Breast epithelium (tissue), 4 donors: Measurements from ENCODE around the gene CNOT6L. TPM values are rescaled to one million over a fixed set of nuclear protein-coding genes. Genes with fewer than 3 reads are reported as not detected.

ENCODE experiments used
- DNase-seq, 2 donors: peaks; one replicate each; pipeline ENCODE4 v3.0.0-alpha.2; 2019; ENCODE audit warnings: low spot score in 2 of 2
- H3K27ac ChIP-seq, 2 donors: fragments of 200-600 bp; sonication (generic) in 1 of 2; one replicate each; pipeline ENCODE4 v1.5.1; 2016 to 2019; ENCODE audit warnings: mild to moderate bottlenecking in 1 of 2
- H3K27me3 ChIP-seq, 2 donors: fragments of 200-600 bp; sonication (generic) in 1 of 2; one replicate each; pipeline versions ENCODE4 v1.5.1 to v1.6.0; 2017 to 2019; ENCODE audit warnings: control low read depth in 1 of 2, mild to moderate bottlenecking in 1 of 2
- H3K36me3 ChIP-seq: fragments of 200-600 bp; one replicate; pipeline ENCODE4 v1.5.1; 2019
- H3K4me1 ChIP-seq, 2 donors: fragments of 200-600 bp; sonication (generic); one replicate each; pipeline ENCODE4 v1.5.1; 2016 to 2019; ENCODE audit warnings: control low read depth in 1 of 2
- H3K4me3 ChIP-seq, 3 donors: fragments of 200-600 bp; sonication (generic); 1 replicate in 2 of 3; 2 replicates in 1 of 3; pipeline ENCODE4 v1.5.1; 2016 to 2019; ENCODE audit warnings: mild to moderate bottlenecking in 3 of 3, moderate library complexity in 2 of 3
- H3K9me3 ChIP-seq, 2 donors: fragments of 200-600 bp; sonication (generic) in 1 of 2; one replicate each; pipeline ENCODE4 v1.5.1; 2016 to 2019; ENCODE audit warnings: control low read depth in 1 of 2
- CTCF ChIP-seq, 3 donors: fragments of 450-650 bp; IDR thresholded peaks; one replicate each; pipeline ENCODE4 v1.5.1; 2016 to 2017; ENCODE audit warnings: antibody characterized with exemption in 3 of 3, mild to moderate bottlenecking in 3 of 3, moderate library complexity in 3 of 3
- POLR2A ChIP-seq: fragments of 450-650 bp; IDR thresholded peaks from one replicate; pipeline ENCODE4 v1.6.1; 2016; ENCODE audit warnings: antibody characterized with exemption, mild to moderate bottlenecking, moderate library complexity
- POLR2AphosphoS5 ChIP-seq, 3 donors: sonication (generic); formaldehyde crosslinking; IDR thresholded peaks; one replicate each; pipeline ENCODE4 v1.6.1; 2017; ENCODE audit warnings: antibody characterized with exemption in 3 of 3
- intact Hi-C: fragments of 100-400 bp; cut with DNase I; formaldehyde crosslinking; loops from one replicate; pipeline ENCODE4 v1.15.1; 2023; ENCODE audit warnings: low total_unique reads
- total RNA-seq, 3 donors: library from RNA; depleted of rRNA; stranded (reverse); fragments of >200 nt; gene quantifications; one replicate each; pipeline ENCODE4 v1.1.0, GENCODE V29; 2016

Gene CNOT6L
- total RNA-seq, 3 donors from 2014 or later, result 22.4 to 53.1 (median 39.0) TPM

DNA sequence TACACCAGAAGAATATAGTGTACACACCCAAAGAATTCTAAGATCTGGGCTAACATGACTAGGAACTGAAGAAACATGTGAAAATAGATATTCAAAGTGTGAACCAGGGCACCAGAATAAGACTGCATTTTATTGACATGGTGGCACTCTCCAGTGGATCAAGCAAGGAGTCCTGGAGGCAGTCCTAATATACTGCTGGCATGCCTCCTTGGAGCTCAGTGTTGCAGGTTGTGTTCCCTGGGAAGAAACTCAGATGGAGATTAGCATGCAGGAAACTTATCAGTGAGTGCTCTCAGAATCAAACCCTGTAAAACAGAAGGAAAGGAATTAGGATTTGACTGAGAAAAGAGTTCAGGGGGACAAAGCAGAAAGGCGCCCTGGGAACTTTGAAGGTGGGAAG is 108.5 kb downstream of the CNOT6L start:
- intact Hi-C loops, result no loop called here
- Histone ChIP-seq H3K27ac (no peak overlapping the region), H3K9me3 (no peaks in the 10 kb centered on the region), H3K4me3 (no peak overlapping the region), H3K4me1 (no peaks in the 10 kb centered on the region), H3K36me3 (no peaks in the 10 kb centered on the region), H3K27me3 (no peaks in the 10 kb centered on the region)
- no peak for DNase-seq
- TF ChIP-seq CTCF (IDR thresholded peaks at IDR 0.05), result no peak
- TF ChIP-seq POLR2AphosphoS5 (IDR thresholded peaks at IDR 0.05), result no peak
- TF ChIP-seq POLR2A, result no peak

- Histone ChIP-seq H3K4me1 (no peaks in the 10 kb centered on the region), H3K36me3 (no peaks in the 10 kb centered on the region), H3K9me3 (no peaks in the 10 kb centered on the region), H3K27me3 (no peaks in the 10 kb centered on the region), H3K27ac (no peak overlapping the region), H3K4me3 (no peak overlapping the region)
- no peak for DNase-seq
- intact Hi-C loops, result no loop called here
- no peak for TF ChIP-seq POLR2AphosphoS5 (IDR thresholded peaks at IDR 0.05)
- no peak for TF ChIP-seq CTCF (IDR thresholded peaks at IDR 0.05)
- no peak for TF ChIP-seq POLR2A
These were observed 109.1 kb downstream of the CNOT6L start for GRCh38 chr4:77710059-77710458.

DNA sequence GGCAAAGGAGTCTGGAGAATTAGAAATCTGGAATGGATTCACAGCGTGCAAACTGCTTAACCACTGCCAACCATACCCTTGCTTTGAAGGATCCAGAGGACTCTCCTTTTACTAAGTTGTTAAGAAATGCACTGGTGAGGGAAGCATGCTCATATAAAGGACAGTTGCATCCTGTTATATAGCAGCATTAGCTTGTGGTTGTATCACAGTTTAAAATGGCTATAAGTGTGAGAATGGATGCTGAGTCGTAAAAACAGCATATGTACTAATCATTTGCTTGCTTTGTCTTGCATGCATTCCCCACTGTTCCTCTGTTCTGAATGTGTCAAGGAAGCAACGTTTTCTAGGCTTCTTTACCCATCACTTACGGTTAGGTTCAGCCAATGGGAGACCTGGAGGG is 112.5 kb downstream of the CNOT6L start:
- intact Hi-C loops, result no loop called here

DNA sequence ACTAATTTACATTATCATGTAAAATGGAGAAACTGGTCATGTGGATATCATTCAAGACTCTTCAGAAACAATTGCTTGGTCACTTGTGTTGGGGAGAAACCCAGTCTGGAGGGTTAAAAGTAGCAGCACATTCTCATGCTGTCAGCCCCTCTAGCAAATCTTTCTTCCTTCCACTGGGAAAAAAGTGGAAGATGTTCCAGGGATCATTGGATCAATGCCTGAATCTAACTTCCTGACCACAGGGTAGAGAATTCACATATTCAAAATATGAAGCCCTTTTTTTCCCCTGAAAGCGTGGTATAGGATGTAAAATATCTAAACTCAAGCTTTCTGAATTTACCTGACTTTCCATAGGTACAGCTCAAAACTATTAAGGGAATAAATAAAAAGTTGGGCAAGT is 115.5 kb downstream of the CNOT6L start:
- DNase-seq, result no peak
- no peaks in the 10 kb centered on the region for H3K27me3 ChIP-seq

More for the DNA sequence above, 112.5 kb downstream of the CNOT6L start:
- Histone ChIP-seq H3K36me3 (no peaks in the 10 kb centered on the region), H3K4me1 (no peaks in the 10 kb centered on the region), H3K4me3 (no peak overlapping the region), H3K9me3 (no peaks in the 10 kb centered on the region), H3K27me3 (no peaks in the 10 kb centered on the region), H3K27ac (no peak overlapping the region)
- TF ChIP-seq CTCF (IDR thresholded peaks at IDR 0.05), result no peak
- TF ChIP-seq POLR2A, result no peak
- no peak for TF ChIP-seq POLR2AphosphoS5 (IDR thresholded peaks at IDR 0.05)
- no peak for DNase-seq

DNA sequence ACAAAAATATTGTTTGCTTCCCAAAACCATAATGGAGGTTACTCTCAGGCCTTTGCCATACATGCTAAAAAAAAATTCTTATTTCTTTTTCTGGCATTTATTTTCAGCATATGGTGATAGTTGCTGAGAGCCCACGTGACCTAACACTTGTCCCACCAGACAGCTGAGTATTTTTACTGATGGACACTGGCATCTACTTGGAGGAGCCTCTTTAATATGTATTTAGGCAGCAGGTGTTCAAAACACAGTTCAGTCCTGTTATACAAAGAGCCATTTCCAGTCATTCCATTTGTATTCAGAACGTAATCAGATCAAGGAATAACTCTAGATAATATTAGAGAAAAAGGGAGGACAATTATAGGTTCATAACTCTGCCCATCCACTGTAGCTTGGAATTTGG is 118.0 kb downstream of the CNOT6L start:
- H3K27me3 ChIP-seq, result no peaks in the 10 kb centered on the region
- intact Hi-C loops, result no loop called here
- no peaks in the 10 kb centered on the region for H3K36me3 ChIP-seq
- H3K4me3 ChIP-seq, result no peak overlapping the region
- H3K9me3 ChIP-seq, result no peaks in the 10 kb centered on the region
- H3K4me1 ChIP-seq, result no peaks in the 10 kb centered on the region
- H3K27ac ChIP-seq, result no peak overlapping the region
- DNase-seq, result no peak
- TF ChIP-seq POLR2AphosphoS5 (IDR thresholded peaks at IDR 0.05) (no peak), POLR2A (no peak), CTCF (IDR thresholded peaks at IDR 0.05) (no peak)

More for the DNA sequence above, 115.5 kb downstream of the CNOT6L start:
- TF ChIP-seq POLR2AphosphoS5 (IDR thresholded peaks at IDR 0.05) (no peak), CTCF (IDR thresholded peaks at IDR 0.05) (no peak), POLR2A (no peak)
- H3K4me1 ChIP-seq, result no peaks in the 10 kb centered on the region
- H3K27ac ChIP-seq, result no peak overlapping the region
- H3K9me3 ChIP-seq, result no peaks in the 10 kb centered on the region
- no peak overlapping the region for H3K4me3 ChIP-seq
- intact Hi-C loops, result no loop called here
- H3K36me3 ChIP-seq, result no peaks in the 10 kb centered on the region
